ENCODE results near the gene SEPTIN6.

DNA sequence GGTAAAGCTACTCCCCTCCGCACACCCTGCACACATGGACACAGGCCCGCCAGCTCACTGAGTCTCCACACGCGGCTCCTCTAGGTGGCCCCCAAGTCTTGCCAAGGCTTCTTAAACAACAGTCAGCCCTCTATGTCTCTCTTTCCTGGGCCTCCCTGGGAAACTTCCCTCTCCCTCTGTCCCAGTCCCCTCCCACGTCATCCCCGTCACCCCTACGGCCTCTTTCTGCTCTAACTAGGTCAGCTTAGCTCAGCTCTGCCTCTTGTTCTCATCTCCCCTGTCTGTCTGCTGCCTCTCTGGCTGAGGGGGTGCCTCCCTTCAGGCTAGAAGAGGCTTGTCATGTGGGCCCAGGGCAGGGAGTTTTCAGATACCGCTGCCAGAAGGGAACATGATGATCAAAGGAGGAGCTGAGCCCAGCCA, 38.8 kb downstream of the SEPTIN6 start:
- TF ChIP-seq CTCF (IDR thresholded peaks at IDR 0.05): no peak
- TF ChIP-seq SIN3A (IDR thresholded peaks at IDR 0.05; ENCODE audit: borderline replicate concordance, insufficient read depth, low read depth, low read length): no peak
- TF ChIP-seq POLR2AphosphoS5 (IDR thresholded peaks at IDR 0.05; ENCODE audit: low read depth, low read length): no peak
- TF ChIP-seq, protein P1, sequence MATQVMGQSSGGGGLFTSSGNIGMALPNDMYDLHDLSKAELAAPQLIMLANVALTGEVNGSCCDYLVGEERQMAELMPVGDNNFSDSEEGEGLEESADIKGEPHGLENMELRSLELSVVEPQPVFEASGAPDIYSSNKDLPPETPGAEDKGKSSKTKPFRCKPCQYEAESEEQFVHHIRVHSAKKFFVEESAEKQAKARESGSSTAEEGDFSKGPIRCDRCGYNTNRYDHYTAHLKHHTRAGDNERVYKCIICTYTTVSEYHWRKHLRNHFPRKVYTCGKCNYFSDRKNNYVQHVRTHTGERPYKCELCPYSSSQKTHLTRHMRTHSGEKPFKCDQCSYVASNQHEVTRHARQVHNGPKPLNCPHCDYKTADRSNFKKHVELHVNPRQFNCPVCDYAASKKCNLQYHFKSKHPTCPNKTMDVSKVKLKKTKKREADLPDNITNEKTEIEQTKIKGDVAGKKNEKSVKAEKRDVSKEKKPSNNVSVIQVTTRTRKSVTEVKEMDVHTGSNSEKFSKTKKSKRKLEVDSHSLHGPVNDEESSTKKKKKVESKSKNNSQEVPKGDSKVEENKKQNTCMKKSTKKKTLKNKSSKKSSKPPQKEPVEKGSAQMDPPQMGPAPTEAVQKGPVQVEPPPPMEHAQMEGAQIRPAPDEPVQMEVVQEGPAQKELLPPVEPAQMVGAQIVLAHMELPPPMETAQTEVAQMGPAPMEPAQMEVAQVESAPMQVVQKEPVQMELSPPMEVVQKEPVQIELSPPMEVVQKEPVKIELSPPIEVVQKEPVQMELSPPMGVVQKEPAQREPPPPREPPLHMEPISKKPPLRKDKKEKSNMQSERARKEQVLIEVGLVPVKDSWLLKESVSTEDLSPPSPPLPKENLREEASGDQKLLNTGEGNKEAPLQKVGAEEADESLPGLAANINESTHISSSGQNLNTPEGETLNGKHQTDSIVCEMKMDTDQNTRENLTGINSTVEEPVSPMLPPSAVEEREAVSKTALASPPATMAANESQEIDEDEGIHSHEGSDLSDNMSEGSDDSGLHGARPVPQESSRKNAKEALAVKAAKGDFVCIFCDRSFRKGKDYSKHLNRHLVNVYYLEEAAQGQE (IDR thresholded peaks at IDR 0.05; ENCODE audit: insufficient read depth in 1 of 2, low read depth in 2 of 2, low read length in 1 of 2): no peak
- TF ChIP-seq TCF7L2 (IDR thresholded peaks at IDR 0.05; ENCODE audit: low read depth, low read length): no peak
